NCI-H2227 (cell line): ENCODE measurements around the gene DOCK3.
"Not testable (repeated sequence)": the region's sequence is repeated elsewhere in the genome, so short reads cannot be mapped to it uniquely, and the experiment has no call there.

Experiments
- DNase-seq: peaks from one replicate; lab custom pipeline; 2025; ENCODE audit not compliant: unreplicated experiment; lab: John Stamatoyannopoulos, UW

Gene DOCK3

GRCh38 chr3:51190199-51190598 lies 515.5 kb downstream of the DOCK3 start:
- no peak for DNase-seq

- no peak for DNase-seq
These were observed 516.1 kb downstream of the DOCK3 start for GRCh38 chr3:51190827-51191226.

GRCh38 chr3:51191768-51192167 lies 517.0 kb downstream of the DOCK3 start:
- DNase-seq = no peak

GRCh38 chr3:51198477-51198876 lies 523.8 kb downstream of the DOCK3 start:
- no peak for DNase-seq

GRCh38 chr3:51199296-51199695 lies 524.6 kb downstream of the DOCK3 start:
- not testable (repeated sequence) for DNase-seq

- no peak for DNase-seq
These were observed 541.6 kb downstream of the DOCK3 start for GRCh38 chr3:51216291-51216690.

GRCh38 chr3:51221959-51222358 lies 547.2 kb downstream of the DOCK3 start:
- DNase-seq = no peak

GRCh38 chr3:51224283-51224682 lies 549.6 kb downstream of the DOCK3 start:
- DNase-seq = no peak

- no peak for DNase-seq
These were observed 550.1 kb downstream of the DOCK3 start for GRCh38 chr3:51224843-51225242.

- DNase-seq = no peak
These were observed 568.2 kb downstream of the DOCK3 start for GRCh38 chr3:51242939-51243338.

- DNase-seq = no peak
These were observed 569.2 kb downstream of the DOCK3 start for GRCh38 chr3:51243924-51244323.

- DNase-seq = no peak
These were observed 571.1 kb downstream of the DOCK3 start for GRCh38 chr3:51245867-51246266.

GRCh38 chr3:51257870-51258269 lies 583.1 kb downstream of the DOCK3 start:
- no peak for DNase-seq

GRCh38 chr3:51264166-51264565 lies 589.4 kb downstream of the DOCK3 start:
- not testable (repeated sequence) for DNase-seq

- DNase-seq = no peak
These were observed 593.4 kb downstream of the DOCK3 start for GRCh38 chr3:51268132-51268531.

GRCh38 chr3:51269466-51269865 lies 594.7 kb downstream of the DOCK3 start:
- no peak for DNase-seq

- DNase-seq = no peak
These were observed 595.8 kb downstream of the DOCK3 start for GRCh38 chr3:51270559-51270958.

- no peak for DNase-seq
These were observed 596.4 kb downstream of the DOCK3 start for GRCh38 chr3:51271172-51271571.

GRCh38 chr3:51274052-51274451 lies 599.3 kb downstream of the DOCK3 start:
- no peak for DNase-seq

GRCh38 chr3:51275111-51275805 lies 600.5 kb downstream of the DOCK3 start:
- DNase-seq = no peak

- no peak for DNase-seq
These were observed 601.3 kb downstream of the DOCK3 start for GRCh38 chr3:51276046-51276445.

- no peak for DNase-seq
These were observed 604.7 kb downstream of the DOCK3 start for GRCh38 chr3:51279448-51279847.

GRCh38 chr3:51280176-51280575 lies 605.4 kb downstream of the DOCK3 start:
- DNase-seq = no peak
